Measurements from ENCODE around the gene GPR158. TPM values are rescaled to one million over a fixed set of nuclear protein-coding genes. Genes with fewer than 3 reads are reported as not detected.

GPR158 gene
- total RNA-seq, 2 donors from 2014 or later, result 0.09 to 0.29 TPM

DNA sequence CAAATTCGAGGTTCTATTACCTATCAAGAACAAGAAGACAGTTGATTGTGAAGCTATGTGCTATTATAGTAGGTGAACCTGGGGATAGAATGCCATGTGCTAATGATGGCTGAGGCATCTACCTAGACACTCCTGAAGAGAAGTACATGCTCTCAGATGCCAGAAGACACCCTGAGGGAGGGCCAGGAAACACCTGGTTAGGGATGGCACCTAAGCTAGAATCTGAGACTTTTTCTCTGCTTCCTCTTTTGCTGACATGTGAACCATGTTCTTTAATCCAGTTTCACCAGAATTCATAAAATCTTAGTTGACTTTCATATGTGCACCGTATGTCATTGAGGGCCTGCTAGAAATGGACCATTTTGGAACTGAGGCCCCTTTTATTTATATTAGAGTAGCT lies 242.8 kb downstream of the GPR158 start:
- no peak for DNase-seq
- Mint-ChIP-seq H3K27ac (no peak overlapping the region), H3K9me3 (peaks cover 28% of the 10 kb centered on the region), H3K27me3 (ENCODE audit: insufficient read depth) (no peaks in the 10 kb centered on the region), H3K36me3 (ENCODE audit: low read depth) (no peaks in the 10 kb centered on the region), H3K4me3 (no peak overlapping the region), H3K4me1 (no peaks in the 10 kb centered on the region)
- Histone ChIP-seq H3K9me3 (ENCODE audit: control insufficient read depth, low read length) (peaks cover 10% of the 10 kb centered on the region), H3K9ac (ENCODE audit: extremely low read depth, low read length, poor library complexity, severe bottlenecking) (no peak overlapping the region), H3K27ac (ENCODE audit: low read depth, low read length) (no peak overlapping the region), H3K4me3 (ENCODE audit: low read length) (no peak overlapping the region), H3K4me1 (ENCODE audit: control insufficient read depth, insufficient read depth, low read length) (no peaks in the 10 kb centered on the region), H3K36me3 (ENCODE audit: control insufficient read depth, insufficient read depth, low read length) (no peaks in the 10 kb centered on the region), H3K27me3 (ENCODE audit: control insufficient read depth, insufficient read depth, low read length, poor library complexity, severe bottlenecking) (no peaks in the 10 kb centered on the region)
- no peak for TF ChIP-seq CTCF (conservative IDR thresholded peaks at IDR 0.05)
- 91% methylated on average over 2 of the region's 2 CpGs; no CpG with 5 or more reads in 1 of the 2 experiments for WGBS, 2 experiments (ENCODE audit: insufficient coverage in 1 of 2, insufficient read length in 1 of 2)

GRCh38 chr10:25425776-25426175 lies 251.0 kb downstream of the GPR158 start:
- no peaks in the 10 kb centered on the region for H3K4me1 ChIP-seq (ENCODE audit: control insufficient read depth, insufficient read depth, low read length)
- no peak overlapping the region for H3K9ac ChIP-seq (ENCODE audit: extremely low read depth, low read length, poor library complexity, severe bottlenecking)
- H3K4me3 ChIP-seq (ENCODE audit: low read length), result no peak overlapping the region
- no peaks in the 10 kb centered on the region for H3K27me3 Mint-ChIP-seq (ENCODE audit: insufficient read depth)
- WGBS, 2 experiments (ENCODE audit: insufficient coverage in 1 of 2, insufficient read length in 1 of 2), result 93 to 94% methylated on average over 2 of the region's 2 CpGs
- H3K9me3 ChIP-seq (ENCODE audit: control insufficient read depth, low read length), result peaks cover 19% of the 10 kb centered on the region
- H3K4me1 Mint-ChIP-seq, result peaks cover 8% of the 10 kb centered on the region
- no peaks in the 10 kb centered on the region for H3K27me3 ChIP-seq (ENCODE audit: control insufficient read depth, insufficient read depth, low read length, poor library complexity, severe bottlenecking)
- no peak for TF ChIP-seq CTCF (conservative IDR thresholded peaks at IDR 0.05)
- H3K27ac Mint-ChIP-seq, result no peak overlapping the region
- peaks cover 2% of the 10 kb centered on the region for H3K36me3 Mint-ChIP-seq (ENCODE audit: low read depth)
- DNase-seq, result no peak
- H3K9me3 Mint-ChIP-seq, result peaks cover 24% of the 10 kb centered on the region
- no peaks in the 10 kb centered on the region for H3K36me3 ChIP-seq (ENCODE audit: control insufficient read depth, insufficient read depth, low read length)
- no peak overlapping the region for H3K4me3 Mint-ChIP-seq
- no peak overlapping the region for H3K27ac ChIP-seq (ENCODE audit: low read depth, low read length)

- Mint-ChIP-seq H3K9me3 (peaks cover 2% of the 10 kb centered on the region), H3K27me3 (ENCODE audit: insufficient read depth) (no peaks in the 10 kb centered on the region), H3K36me3 (ENCODE audit: low read depth) (no peaks in the 10 kb centered on the region), H3K4me1 (peaks cover 7% of the 10 kb centered on the region), H3K27ac (no peak overlapping the region), H3K4me3 (no peak overlapping the region)
- 92 to 96% methylated on average over 2 of the region's 2 CpGs for WGBS, 2 experiments (ENCODE audit: insufficient coverage in 1 of 2, insufficient read length in 1 of 2)
- no peak overlapping the region for H3K9ac ChIP-seq (ENCODE audit: extremely low read depth, low read length, poor library complexity, severe bottlenecking)
- H3K27ac ChIP-seq (ENCODE audit: low read depth, low read length), result no peak overlapping the region
- H3K9me3 ChIP-seq (ENCODE audit: control insufficient read depth, low read length), result no peaks in the 10 kb centered on the region
- no peaks in the 10 kb centered on the region for H3K27me3 ChIP-seq (ENCODE audit: control insufficient read depth, insufficient read depth, low read length, poor library complexity, severe bottlenecking)
- DNase-seq, result no peak
- H3K4me3 ChIP-seq (ENCODE audit: low read length), result no peak overlapping the region
- no peak for TF ChIP-seq CTCF (conservative IDR thresholded peaks at IDR 0.05)
- H3K36me3 ChIP-seq (ENCODE audit: control insufficient read depth, insufficient read depth, low read length), result no peaks in the 10 kb centered on the region
- no peaks in the 10 kb centered on the region for H3K4me1 ChIP-seq (ENCODE audit: control insufficient read depth, insufficient read depth, low read length)
These were observed 261.6 kb downstream of the GPR158 start for GRCh38 chr10:25436431-25436830.
